ENCODE results near the gene SYNE4. TPM values are rescaled to one million over a fixed set of nuclear protein-coding genes. Genes with fewer than 3 reads are reported as not detected.

The SYNE4 gene
- polyA plus RNA-seq, 1 of the 3 experiments (the other 2 are of a cell fraction), result 0.48 TPM

DNA sequence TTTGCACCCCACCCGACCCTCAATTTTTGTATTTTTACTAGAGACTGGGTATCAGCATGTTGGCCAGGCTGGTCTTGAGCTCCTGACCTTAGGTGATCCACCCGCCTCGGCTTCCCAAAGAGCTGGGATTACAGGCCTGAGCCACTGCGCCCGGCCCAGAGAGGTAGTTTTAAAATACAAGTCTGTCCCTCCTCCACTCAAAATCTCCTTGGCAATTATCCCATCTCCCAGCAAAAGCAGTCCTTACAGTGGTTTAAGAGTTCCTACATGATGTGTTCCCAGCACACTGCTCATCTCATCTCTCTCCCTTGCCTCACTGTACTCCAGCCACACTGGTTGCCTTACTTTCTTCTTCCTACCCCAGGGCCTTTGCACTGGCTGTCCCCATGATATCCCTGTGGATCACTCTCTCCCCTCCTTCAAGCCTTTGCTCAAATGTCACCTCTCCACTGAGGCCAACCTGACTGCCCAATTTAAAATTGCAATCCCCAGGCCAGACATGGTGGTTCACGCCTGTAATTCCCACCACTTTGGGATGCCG is 48.1 kb downstream of the SYNE4 start:
- H3K27me3 ChIP-seq (ENCODE audit: insufficient read depth), result peaks cover 36% of the 10 kb centered on the region
- H3K9me3 ChIP-seq, result no peaks in the 10 kb centered on the region
- TF ChIP-seq IRF3 (IDR thresholded peaks at IDR 0.05; ENCODE audit: low read depth, low read length) (no peak), RAD21 (IDR thresholded peaks at IDR 0.05; ENCODE audit: low read length) (no peak), ZBTB33 (IDR thresholded peaks at IDR 0.05; ENCODE audit: borderline replicate concordance, low read depth) (no peak), FOXJ3 (CRISPR knock-in tag; IDR thresholded peaks at IDR 0.05) (no peak), RXRA (IDR thresholded peaks at IDR 0.05; ENCODE audit: borderline replicate concordance, low read depth) (no peak), POLR2AphosphoS5 (IDR thresholded peaks at IDR 0.05; ENCODE audit: low read depth, low read length) (no peak), GATA2 (CRISPR knock-in tag; IDR thresholded peaks at IDR 0.05) (no peak), NRF1 (IDR thresholded peaks at IDR 0.05; ENCODE audit: low read depth, low read length) (no peak), SMC3 (IDR thresholded peaks at IDR 0.05; ENCODE audit: low read depth, low read length) (no peak)
- TF ChIP-seq, protein P1, sequence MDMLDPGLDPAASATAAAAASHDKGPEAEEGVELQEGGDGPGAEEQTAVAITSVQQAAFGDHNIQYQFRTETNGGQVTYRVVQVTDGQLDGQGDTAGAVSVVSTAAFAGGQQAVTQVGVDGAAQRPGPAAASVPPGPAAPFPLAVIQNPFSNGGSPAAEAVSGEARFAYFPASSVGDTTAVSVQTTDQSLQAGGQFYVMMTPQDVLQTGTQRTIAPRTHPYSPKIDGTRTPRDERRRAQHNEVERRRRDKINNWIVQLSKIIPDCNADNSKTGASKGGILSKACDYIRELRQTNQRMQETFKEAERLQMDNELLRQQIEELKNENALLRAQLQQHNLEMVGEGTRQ (IDR thresholded peaks at IDR 0.05; ENCODE audit: borderline replicate concordance, low read depth, low read length), result no peak
- TF ChIP-seq, protein P2, sequence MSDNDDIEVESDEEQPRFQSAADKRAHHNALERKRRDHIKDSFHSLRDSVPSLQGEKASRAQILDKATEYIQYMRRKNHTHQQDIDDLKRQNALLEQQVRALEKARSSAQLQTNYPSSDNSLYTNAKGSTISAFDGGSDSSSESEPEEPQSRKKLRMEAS (IDR thresholded peaks at IDR 0.05; ENCODE audit: low read depth), result no peak
- TF ChIP-seq, protein P3, sequence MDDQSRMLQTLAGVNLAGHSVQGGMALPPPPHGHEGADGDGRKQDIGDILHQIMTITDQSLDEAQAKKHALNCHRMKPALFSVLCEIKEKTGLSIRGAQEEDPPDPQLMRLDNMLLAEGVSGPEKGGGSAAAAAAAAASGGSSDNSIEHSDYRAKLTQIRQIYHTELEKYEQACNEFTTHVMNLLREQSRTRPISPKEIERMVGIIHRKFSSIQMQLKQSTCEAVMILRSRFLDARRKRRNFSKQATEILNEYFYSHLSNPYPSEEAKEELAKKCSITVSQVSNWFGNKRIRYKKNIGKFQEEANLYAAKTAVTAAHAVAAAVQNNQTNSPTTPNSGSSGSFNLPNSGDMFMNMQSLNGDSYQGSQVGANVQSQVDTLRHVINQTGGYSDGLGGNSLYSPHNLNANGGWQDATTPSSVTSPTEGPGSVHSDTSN (IDR thresholded peaks at IDR 0.05), result no peak
- ChIA-PET POLR2A (no interaction called here), CTCF (interaction anchor here (0.9 kb wide), 1 partner anchor 9 kb away, joined by 3 read pairs; no protein-coding TSS in a partner anchor)
- H3K4me2 ChIP-seq, result no peak overlapping the region
- no peak overlapping the region for H3K27ac ChIP-seq (ENCODE audit: low read depth in 2 of 2, low read length in 1 of 2)
- H3K4me1 ChIP-seq (ENCODE audit: control insufficient read depth in 1 of 2, insufficient read depth in 2 of 2, low read depth in 1 of 2, low read length in 1 of 2), result no peaks in the 10 kb centered on the region
- H3K9me2 ChIP-seq, result no peaks in the 10 kb centered on the region
- no peaks in the 10 kb centered on the region for H3F3A ChIP-seq (replicated peaks; ENCODE audit: insufficient read depth)
- H3K36me3 ChIP-seq (replicated peaks in 1 of 2; ENCODE audit: control insufficient read depth in 1 of 2, insufficient read depth in 2 of 2, low read length in 1 of 2), result no peaks in the 10 kb centered on the region
- H3K9ac ChIP-seq, result no peak overlapping the region
- WGBS (ENCODE audit: low lambda C conversion rate), result 62% methylated on average over 7 of the region's 7 CpGs
- no peak overlapping the region for H2AFZ ChIP-seq (ENCODE audit: low read depth)
- H3K4me3 ChIP-seq (ENCODE audit: low read depth in 2 of 2, low read length in 1 of 2), result no peak overlapping the region
- no peak for DNase-seq
- H3K79me2 ChIP-seq (ENCODE audit: insufficient read depth), result no peaks in the 10 kb centered on the region
- H4K20me1 ChIP-seq (ENCODE audit: insufficient read depth), result no peaks in the 10 kb centered on the region
